B cell (primary cell): ENCODE data around the gene SDF2L1.

ENCODE experiments used
- CTCF ChIP-seq: fragments of 200-600 bp; IDR thresholded peaks from one replicate; pipeline ENCODE4 v1.8.0; 2022; ENCODE audit warnings: antibody characterized with exemption, mild to moderate bottlenecking
- EZH2 ChIP-seq: IDR thresholded peaks from 2 replicates; pipeline ENCODE4 v1.6.1; 2012; ENCODE audit warnings: borderline replicate concordance, low read depth, mild to moderate bottlenecking, moderate library complexity, low read length; ENCODE audit not compliant: insufficient read depth, poor library complexity, severe bottlenecking

DNA sequence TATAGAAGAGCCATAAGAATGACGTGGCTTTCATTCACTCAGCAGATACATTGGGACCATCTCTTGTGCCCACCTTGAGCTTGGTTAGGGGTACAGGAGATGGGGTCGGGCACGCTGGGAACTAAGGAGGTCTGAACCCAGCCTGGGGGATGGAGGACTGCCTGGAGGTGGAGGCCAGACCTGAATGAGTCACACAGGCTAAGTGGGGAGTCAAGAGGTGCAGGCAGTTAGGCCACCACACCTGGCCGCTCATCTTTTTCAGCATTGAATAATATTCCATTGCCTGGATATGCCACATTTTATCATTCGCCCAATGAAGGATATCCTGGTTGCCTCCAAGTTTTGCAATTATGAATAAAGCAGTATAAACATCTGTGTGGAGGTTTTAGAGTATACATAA, 19.9 kb downstream of the SDF2L1 start:
- TF ChIP-seq CTCF (no peak), EZH2 (no peak)
